Subcutaneous preadipocyte (primary cell): Measurements from ENCODE around the gene ZNF805. TPM values are rescaled to one million over a fixed set of nuclear protein-coding genes. Genes with fewer than 3 reads are reported as not detected.

Source experiments
- total RNA-seq: library from RNA; depleted of rRNA; stranded (reverse); fragments of >200 nt; gene quantifications from 2 replicates; pipeline ENCODE4 v1.2.3, GENCODE V29; 2012

ZNF805 gene
- 16.2 and 17.4 TPM in 2 replicates for total RNA-seq

DNA sequence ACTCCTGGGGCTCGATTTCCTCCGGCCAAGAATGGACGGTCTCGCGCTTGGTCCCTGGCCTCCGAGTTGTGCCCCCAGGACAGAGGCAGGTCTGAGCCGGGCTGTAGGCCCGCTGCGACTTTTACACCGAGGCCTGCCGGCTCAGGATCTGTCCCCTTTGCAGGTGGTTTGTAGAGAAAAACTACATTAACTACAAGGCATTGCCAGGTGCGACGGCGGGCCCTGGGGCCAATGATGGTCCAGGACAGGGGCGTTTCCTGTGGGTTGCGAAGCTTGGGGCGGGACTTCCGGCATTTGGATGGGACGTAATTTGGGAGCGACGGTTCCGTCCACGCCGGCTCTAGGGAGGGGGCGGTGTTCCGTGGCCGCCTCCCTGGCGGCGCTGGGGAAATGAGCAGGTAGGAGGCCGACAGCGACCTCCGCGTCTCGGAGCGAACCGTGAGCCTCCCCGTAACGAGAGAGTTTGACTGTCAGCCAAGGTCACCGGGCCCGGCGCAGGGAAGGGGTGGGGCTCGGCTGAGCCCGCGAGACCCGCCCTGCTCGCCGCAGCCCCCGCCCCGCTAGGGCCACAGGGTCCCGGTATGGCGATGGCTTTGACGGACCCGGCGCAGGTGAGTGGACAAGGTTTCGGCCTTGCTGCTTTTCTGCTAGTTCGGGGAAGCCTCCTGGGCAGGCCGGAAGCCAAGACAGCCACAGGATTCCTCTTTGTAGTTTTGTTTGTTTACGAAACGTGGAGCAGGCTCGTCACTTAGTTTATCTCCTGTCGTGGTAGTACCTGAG lies at the start of gene ZNF805:
Gene ZNF805, plus strand, starts transcription at position 322 of the 780 bp plus-strand sequence. Its CDS starts 260 bp downstream, at position 582.

DNA sequence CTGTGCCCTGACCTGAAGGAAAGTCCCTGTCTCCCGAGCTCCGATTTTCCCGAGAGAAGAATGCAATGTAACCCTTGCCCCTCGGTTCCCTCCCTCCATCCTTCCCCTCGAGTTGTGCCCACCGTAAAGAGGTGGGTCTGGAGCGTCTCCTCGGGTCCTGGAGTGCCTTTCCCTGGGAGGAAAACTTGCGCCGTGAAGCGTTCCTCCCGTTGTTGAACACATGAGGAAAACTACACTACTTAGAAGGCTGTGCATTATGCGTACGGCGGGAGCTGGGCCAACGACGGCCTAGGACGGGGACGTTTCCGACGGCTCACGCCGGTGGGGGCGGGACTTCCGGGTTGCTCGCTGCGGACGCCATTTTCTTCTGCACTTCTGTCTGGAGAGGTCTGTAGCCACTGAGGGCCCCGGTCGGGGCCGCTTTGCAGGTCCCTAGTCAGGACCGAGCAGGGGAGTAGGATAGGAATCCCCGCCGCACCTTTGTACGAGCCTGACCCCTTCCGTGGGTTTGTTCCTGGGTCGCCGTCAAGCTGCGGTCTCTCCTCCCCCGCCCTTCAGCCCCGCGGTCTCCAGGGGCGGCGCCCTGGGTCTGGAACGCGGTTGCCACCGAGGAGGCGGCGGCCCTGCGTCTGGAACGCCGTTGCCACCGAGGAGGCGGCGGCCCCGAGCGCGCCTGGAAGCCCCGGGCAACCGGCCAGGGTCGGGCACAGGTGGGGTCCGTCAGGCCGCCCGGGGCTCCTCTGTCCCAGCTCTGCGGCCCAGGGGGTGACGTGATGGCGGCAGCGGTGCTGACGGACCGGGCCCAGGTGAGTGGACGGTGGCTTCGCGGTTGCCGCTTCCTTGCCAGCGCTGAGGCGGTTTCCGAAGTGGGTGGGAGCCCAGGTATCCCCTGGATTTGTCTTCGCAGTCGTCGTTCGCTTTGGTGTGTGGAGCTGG lies 49.0 kb upstream of the ZNF805 start, which contains the start of gene ZNF264:
Gene ZNF264, plus strand, starts transcription at position 360 of the 936 bp plus-strand sequence. Its CDS starts 414 bp downstream, at position 774.

DNA sequence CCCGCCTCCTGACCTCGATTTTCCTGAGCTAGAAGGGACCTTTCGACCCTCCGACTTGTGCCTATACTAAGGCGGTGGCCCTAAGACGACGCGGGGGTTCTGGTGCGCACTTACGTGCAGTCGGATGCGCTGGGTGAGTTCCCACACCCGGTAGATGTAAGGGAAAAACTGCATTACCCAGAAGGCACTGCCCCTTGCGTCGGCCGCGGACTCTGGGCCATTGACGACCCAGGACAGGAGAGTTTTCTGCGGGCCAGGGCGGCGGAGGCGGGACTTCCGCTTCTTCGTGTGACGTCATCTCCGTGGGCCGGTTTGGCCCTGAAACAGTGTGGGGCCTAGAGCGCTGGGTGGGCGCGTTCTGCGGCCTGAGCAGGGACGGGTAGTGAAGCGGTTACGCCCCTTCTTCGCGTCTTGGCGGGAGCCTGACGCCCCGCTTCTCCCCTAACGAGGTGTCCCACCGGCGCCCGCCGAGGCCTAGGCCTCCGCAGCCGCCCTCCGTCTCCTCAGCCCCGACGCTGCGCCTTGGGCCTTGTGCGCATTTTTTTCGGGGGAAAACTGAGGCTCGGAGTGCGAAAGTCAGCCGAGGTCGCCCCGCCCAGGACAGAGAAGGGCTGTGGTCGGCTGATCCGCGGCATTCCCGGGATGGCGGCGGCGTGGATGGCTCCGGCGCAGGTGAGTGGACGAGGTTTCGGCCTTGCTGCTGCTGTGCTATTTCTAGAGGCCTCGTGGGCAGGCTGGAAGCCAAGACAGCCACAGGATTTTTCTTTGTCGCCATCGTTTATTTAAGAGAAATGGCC lies 39.9 kb downstream of the ZNF805 start, which contains the start of gene ZNF460:
Gene ZNF460, plus strand, starts transcription at position 321 of the 797 bp plus-strand sequence. Its CDS starts 322 bp downstream, at position 643.

Other genes starting within 250 kb of the ZNF805 start
- not detected in 2 replicates for gene USP29, start 120.6 kb upstream of the ZNF805 start, total RNA-seq
- not detected in 2 replicates for gene ZIM3, start 95.4 kb upstream of the ZNF805 start, total RNA-seq
- not detected in 2 replicates for gene DUXA, start 73.1 kb upstream of the ZNF805 start, total RNA-seq
- 12.5 and 18.4 TPM in 2 replicates for gene ZNF264, start 49.1 kb upstream of the ZNF805 start, total RNA-seq
- 0.39 and 0.73 TPM in 2 replicates for gene AURKC, start 9.6 kb upstream of the ZNF805 start, total RNA-seq
- gene ZNF460, start 39.9 kb downstream of the ZNF805 start, total RNA-seq = 44.2 and 54.4 TPM in 2 replicates
- 5.9 and 7.0 TPM in 2 replicates for gene ZNF543, start 79.8 kb downstream of the ZNF805 start, total RNA-seq
- 6.2 and 6.5 TPM in 2 replicates for gene ZNF304, start 110.6 kb downstream of the ZNF805 start, total RNA-seq
- 4.5 and 7.3 TPM in 2 replicates for gene TRAPPC2B, start 122.9 kb downstream of the ZNF805 start, total RNA-seq
- 0.73 and 1.8 TPM in 2 replicates for gene ZNF547, start 122.9 kb downstream of the ZNF805 start, total RNA-seq
- gene ZNF548, start 149.2 kb downstream of the ZNF805 start, total RNA-seq = 10.9 and 11.0 TPM in 2 replicates
- 7.3 and 8.8 TPM in 2 replicates for gene ZNF17, start 170.5 kb downstream of the ZNF805 start, total RNA-seq
- 5.9 and 10.9 TPM in 2 replicates for gene ZNF749, start 194.7 kb downstream of the ZNF805 start, total RNA-seq
- under 0.01 and 0.39 TPM in 2 replicates for gene VN1R1, start 216.5 kb downstream of the ZNF805 start, total RNA-seq
- 7.0 and 10.4 TPM in 2 replicates for gene ZNF772, start 236.9 kb downstream of the ZNF805 start, total RNA-seq
- gene ZNF419, start 247.1 kb downstream of the ZNF805 start, total RNA-seq = 5.7 and 7.3 TPM in 2 replicates